Measurements from ENCODE around the gene ANKRD31.
"Not testable (repeated sequence)": the region's sequence is repeated elsewhere in the genome, so short reads cannot be mapped to it uniquely, and the experiment has no call there.

ANKRD31 gene

GRCh38 chr5:75138689-75139088, 98.0 kb downstream of the ANKRD31 start:
- no peaks in the 10 kb centered on the region for H3K36me3 ChIP-seq (ENCODE audit: control insufficient read depth in 1 of 2, insufficient read depth in 2 of 2, low read length in 2 of 2)

GRCh38 chr5:75130818-75131349, 105.8 kb downstream of the ANKRD31 start:
- Histone ChIP-seq H3K4me2 (ENCODE audit: low read length) (no peak overlapping the region), H2AFZ (ENCODE audit: insufficient read depth, low read length, poor library complexity) (no peak overlapping the region), H2BK12ac (ENCODE audit: low read length) (no peak overlapping the region), H3K4me1 (ENCODE audit: control insufficient read depth in 1 of 2, insufficient read depth in 2 of 2, low read length in 2 of 2) (no peaks in the 10 kb centered on the region), H4K8ac (ENCODE audit: low read depth, low read length) (no peak overlapping the region), H3K4ac (ENCODE audit: low read depth, low read length) (no peak overlapping the region), H3K4me3 (ENCODE audit: low read depth, low read length) (no peak overlapping the region), H2BK5ac (ENCODE audit: low read depth, low read length, poor library complexity) (no peak overlapping the region), H3K9me3 (ENCODE audit: insufficient read depth, low read depth, low read length) (peaks cover 6% of the 10 kb centered on the region), H3K23ac (ENCODE audit: low read length) (no peak overlapping the region), H3K27me3 (ENCODE audit: insufficient read depth, low read length) (no peaks in the 10 kb centered on the region), H3K14ac (ENCODE audit: low read length) (no peak overlapping the region), H2AK5ac (ENCODE audit: low read length) (no peak overlapping the region), H3K18ac (ENCODE audit: low read length) (no peak overlapping the region), H4K12ac (ENCODE audit: low read depth, low read length) (no peak overlapping the region), H3K9ac (ENCODE audit: low read length) (no peak overlapping the region), H3K79me2 (ENCODE audit: control insufficient read depth, insufficient read depth, low read length, poor library complexity) (no peaks in the 10 kb centered on the region), H3K27ac (ENCODE audit: low read depth, low read length) (no peak overlapping the region), H2BK120ac (ENCODE audit: insufficient read depth, low read length, poor library complexity) (no peak overlapping the region), H4K91ac (ENCODE audit: low read depth, low read length) (no peak overlapping the region), H3K36me3 (ENCODE audit: control insufficient read depth in 1 of 2, insufficient read depth in 2 of 2, low read length in 2 of 2) (no peaks in the 10 kb centered on the region), H3K79me1 (ENCODE audit: low read length) (no peaks in the 10 kb centered on the region)
- no peak for DNase-seq
- no CpG with 5 or more reads among the region's 21 CpGs for WGBS (ENCODE audit: extremely low coverage, insufficient coverage, insufficient read length)

More at GRCh38 chr5:75138689-75139088, 98.0 kb downstream of the ANKRD31 start:
- no peaks in the 10 kb centered on the region for H3K79me1 ChIP-seq (ENCODE audit: low read length)
- H2BK5ac ChIP-seq (ENCODE audit: low read depth, low read length, poor library complexity): no peak overlapping the region
- no peak overlapping the region for H4K12ac ChIP-seq (ENCODE audit: low read depth, low read length)
- no peak overlapping the region for H3K23ac ChIP-seq (ENCODE audit: low read length)
- H3K27me3 ChIP-seq (ENCODE audit: insufficient read depth, low read length): no peaks in the 10 kb centered on the region
- no peak overlapping the region for H2BK12ac ChIP-seq (ENCODE audit: low read length)
- H2BK120ac ChIP-seq (ENCODE audit: insufficient read depth, low read length, poor library complexity): no peak overlapping the region
- H3K9me3 ChIP-seq (ENCODE audit: insufficient read depth, low read depth, low read length): no peaks in the 10 kb centered on the region
- H3K4me3 ChIP-seq (ENCODE audit: low read depth, low read length): no peak overlapping the region
- no peak overlapping the region for H3K14ac ChIP-seq (ENCODE audit: low read length)
- no peak overlapping the region for H4K8ac ChIP-seq (ENCODE audit: low read depth, low read length)
- no peak overlapping the region for H3K4me2 ChIP-seq (ENCODE audit: low read length)
- H3K79me2 ChIP-seq (ENCODE audit: control insufficient read depth, insufficient read depth, low read length, poor library complexity): no peaks in the 10 kb centered on the region
- no peak overlapping the region for H3K9ac ChIP-seq (ENCODE audit: low read length)
- no peak overlapping the region for H4K91ac ChIP-seq (ENCODE audit: low read depth, low read length)
- no peak overlapping the region for H3K27ac ChIP-seq (ENCODE audit: low read depth, low read length)
- H3K4ac ChIP-seq (ENCODE audit: low read depth, low read length): no peak overlapping the region
- H2AFZ ChIP-seq (ENCODE audit: insufficient read depth, low read length, poor library complexity): no peak overlapping the region
- no peaks in the 10 kb centered on the region for H3K4me1 ChIP-seq (ENCODE audit: control insufficient read depth in 1 of 2, insufficient read depth in 2 of 2, low read length in 2 of 2)
- no peak overlapping the region for H2AK5ac ChIP-seq (ENCODE audit: low read length)
- no peak for DNase-seq
- H3K18ac ChIP-seq (ENCODE audit: low read length): no peak overlapping the region

- Histone ChIP-seq H3K4ac (ENCODE audit: low read depth, low read length) (no peak overlapping the region), H4K12ac (ENCODE audit: low read depth, low read length) (no peak overlapping the region), H3K27ac (ENCODE audit: low read depth, low read length) (no peak overlapping the region), H3K79me2 (ENCODE audit: control insufficient read depth, insufficient read depth, low read length, poor library complexity) (no peaks in the 10 kb centered on the region), H3K9me3 (ENCODE audit: insufficient read depth, low read depth, low read length) (no peaks in the 10 kb centered on the region), H3K18ac (ENCODE audit: low read length) (no peak overlapping the region), H3K23ac (ENCODE audit: low read length) (no peak overlapping the region), H4K91ac (ENCODE audit: low read depth, low read length) (no peak overlapping the region), H2BK120ac (ENCODE audit: insufficient read depth, low read length, poor library complexity) (no peak overlapping the region), H2BK12ac (ENCODE audit: low read length) (no peak overlapping the region), H3K4me1 (ENCODE audit: control insufficient read depth in 1 of 2, insufficient read depth in 2 of 2, low read length in 2 of 2) (no peaks in the 10 kb centered on the region), H3K14ac (ENCODE audit: low read length) (no peak overlapping the region), H3K79me1 (ENCODE audit: low read length) (no peaks in the 10 kb centered on the region), H2AK5ac (ENCODE audit: low read length) (no peak overlapping the region), H3K27me3 (ENCODE audit: insufficient read depth, low read length) (no peaks in the 10 kb centered on the region), H2AFZ (ENCODE audit: insufficient read depth, low read length, poor library complexity) (no peak overlapping the region), H3K36me3 (ENCODE audit: control insufficient read depth in 1 of 2, insufficient read depth in 2 of 2, low read length in 2 of 2) (no peaks in the 10 kb centered on the region), H4K8ac (ENCODE audit: low read depth, low read length) (no peak overlapping the region), H3K9ac (ENCODE audit: low read length) (no peak overlapping the region), H3K4me3 (ENCODE audit: low read depth, low read length) (no peak overlapping the region), H3K4me2 (ENCODE audit: low read length) (no peak overlapping the region), H2BK5ac (ENCODE audit: low read depth, low read length, poor library complexity) (no peak overlapping the region)
- DNase-seq: no peak
Observed at GRCh38 chr5:75116856-75117255, 119.8 kb downstream of the ANKRD31 start.

GRCh38 chr5:75114311-75114710, 122.4 kb downstream of the ANKRD31 start:
- no CpG with 5 or more reads among the region's 1 CpG for WGBS (ENCODE audit: extremely low coverage, insufficient coverage, insufficient read length)
- not testable (repeated sequence) for H4K8ac ChIP-seq (ENCODE audit: low read depth, low read length); DNase-seq; H3K14ac ChIP-seq (ENCODE audit: low read length); H3K23ac ChIP-seq (ENCODE audit: low read length); H3K18ac ChIP-seq (ENCODE audit: low read length); H3K79me2 ChIP-seq (ENCODE audit: control insufficient read depth, insufficient read depth, low read length, poor library complexity); H3K4me3 ChIP-seq (ENCODE audit: low read depth, low read length); H2AK5ac ChIP-seq (ENCODE audit: low read length); H2BK5ac ChIP-seq (ENCODE audit: low read depth, low read length, poor library complexity); H3K79me1 ChIP-seq (ENCODE audit: low read length); H3K9ac ChIP-seq (ENCODE audit: low read length); H3K27ac ChIP-seq (ENCODE audit: low read depth, low read length); H3K36me3 ChIP-seq (ENCODE audit: control insufficient read depth in 1 of 2, insufficient read depth in 2 of 2, low read length in 2 of 2); H3K4me1 ChIP-seq (ENCODE audit: control insufficient read depth in 1 of 2, insufficient read depth in 2 of 2, low read length in 2 of 2); H3K27me3 ChIP-seq (ENCODE audit: insufficient read depth, low read length); H4K91ac ChIP-seq (ENCODE audit: low read depth, low read length); H4K12ac ChIP-seq (ENCODE audit: low read depth, low read length); H3K4ac ChIP-seq (ENCODE audit: low read depth, low read length); H2BK120ac ChIP-seq (ENCODE audit: insufficient read depth, low read length, poor library complexity); H2BK12ac ChIP-seq (ENCODE audit: low read length); H3K9me3 ChIP-seq (ENCODE audit: insufficient read depth, low read depth, low read length); H2AFZ ChIP-seq (ENCODE audit: insufficient read depth, low read length, poor library complexity); H3K4me2 ChIP-seq (ENCODE audit: low read length)
